HG02970 (cell line): ENCODE measurements around the gene AGMAT.
A peak's percentile ranks its signal among the peaks of the same experiment; 100 is the strongest.

Experiments used
- ATAC-seq: cut with Tn5 transposase; IDR thresholded peaks from one replicate; pipeline ENCODE4 v1.9.1; 2021; ENCODE audit warnings: mild to moderate bottlenecking, moderate library complexity, moderate number of reproducible peaks; ENCODE audit not compliant: unreplicated experiment, low FRiP score

The AGMAT gene

GRCh38 chr1:15525050-15526020 lies 59.5 kb downstream of the AGMAT start:
- ATAC-seq, result peak; percentile 49

DNA sequence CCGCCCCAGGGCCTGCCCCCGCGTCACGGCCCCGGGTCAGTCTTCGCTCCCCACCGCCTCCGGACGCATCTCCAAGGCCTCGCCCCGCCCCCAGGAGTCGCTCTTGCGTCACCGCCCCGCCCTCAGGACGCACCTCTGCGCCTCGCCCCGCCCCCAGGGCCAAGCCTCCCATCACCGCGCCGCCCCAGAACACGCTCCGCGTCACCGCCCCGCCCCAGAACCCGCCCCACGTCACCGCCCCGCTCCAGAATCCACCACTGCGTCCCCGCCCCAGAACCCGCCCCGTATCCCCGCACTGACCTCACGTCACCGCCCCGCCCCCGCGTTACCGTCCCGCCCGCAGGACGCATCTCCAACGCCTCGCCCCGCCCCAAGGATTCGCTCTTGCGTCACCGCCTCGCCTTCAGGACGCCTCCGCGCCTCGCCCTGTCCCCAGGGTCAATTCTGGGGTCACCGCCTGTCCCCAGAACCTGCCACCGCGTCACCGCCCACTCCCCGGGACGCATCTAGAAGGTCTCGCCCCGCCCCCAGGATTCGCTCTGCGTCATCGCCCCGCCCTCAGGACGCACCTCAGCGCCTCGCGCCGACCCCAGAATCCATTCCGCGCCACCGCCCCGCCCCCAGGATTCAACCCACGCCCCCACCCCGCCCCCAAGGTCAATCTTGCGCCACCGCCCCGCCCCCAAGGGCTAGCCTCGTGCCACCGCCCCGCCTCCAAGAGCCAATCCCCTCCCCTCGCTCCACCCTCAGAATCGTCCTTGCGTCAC lies 60.4 kb downstream of the AGMAT start:
- ATAC-seq, result peak; percentile 44

- ATAC-seq, result no peak
These were observed 60.9 kb downstream of the AGMAT start, which contains the start of gene CASP9 for GRCh38 chr1:15524021-15524282. TSS of gene CASP9 (minus strand) at chr1:15524215. CDS start at chr1:15524200, 15 bp downstream.

DNA sequence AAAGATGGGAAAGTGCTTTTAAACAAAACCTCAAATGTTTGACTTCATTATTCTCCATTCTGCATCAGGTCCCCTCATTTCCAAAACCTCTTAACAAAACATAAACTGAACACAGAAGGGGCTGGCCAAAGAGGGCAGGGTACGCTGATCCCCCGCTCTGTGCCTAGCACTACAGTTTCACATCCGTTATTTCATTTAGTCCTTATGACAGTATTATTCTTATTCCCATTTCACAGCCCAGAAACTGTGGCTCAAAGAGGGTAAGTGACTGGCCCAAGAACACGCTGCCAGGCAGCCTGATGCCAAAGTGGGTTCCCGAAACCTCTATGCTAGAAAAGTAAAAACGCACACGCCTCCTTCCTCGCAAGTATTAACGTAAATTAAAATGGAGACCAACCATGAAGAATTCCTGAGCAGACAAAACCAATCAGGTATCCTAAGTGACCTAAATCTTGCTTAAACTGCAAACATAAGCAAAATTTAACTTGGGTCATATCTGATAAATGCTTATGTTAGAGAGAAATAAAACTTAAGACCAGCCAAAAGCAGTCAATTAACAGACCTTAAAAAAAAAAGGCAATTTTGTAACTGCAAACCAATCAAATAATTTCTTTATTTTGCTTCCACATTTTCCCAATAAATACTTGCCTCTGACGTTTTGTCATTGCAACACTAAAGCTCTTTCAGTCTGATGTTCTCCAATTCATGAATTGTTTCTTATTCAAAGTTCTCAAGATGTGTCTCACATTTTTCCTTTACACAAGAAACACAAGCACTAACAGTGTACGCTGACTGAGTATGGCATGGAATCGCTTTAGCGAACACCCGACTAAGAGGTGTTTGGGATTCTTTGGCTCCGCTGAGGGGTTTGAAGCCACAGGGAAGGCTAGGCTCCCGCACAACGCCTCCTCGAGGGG lies 61.5 kb downstream of the AGMAT start:
- ATAC-seq, result no peak

- ATAC-seq, result no peak
These were observed 62.3 kb downstream of the AGMAT start for GRCh38 chr1:15522551-15522950.
